ENCODE data around the gene DOCK6. TPM values are rescaled to one million over a fixed set of nuclear protein-coding genes. Genes with fewer than 3 reads are reported as not detected.

Gene DOCK6
- total RNA-seq, 1 experiment from 2014 or later: 18.3 TPM

- Histone ChIP-seq H3K27me3 (no peaks in the 10 kb centered on the region), H3K4me3 (no peak overlapping the region), H3K9me3 (replicated peaks) (no peaks in the 10 kb centered on the region), H3K4me1 (peaks cover 9% of the 10 kb centered on the region), H3K36me3 (no peaks in the 10 kb centered on the region; the same call in 1 of the 2 replicates), H3K27ac (no peak overlapping the region)
- DNase-seq: no peak
Measured at GRCh38 chr19:11204943-11205349, 57.4 kb downstream of the DOCK6 start.

- Histone ChIP-seq H3K36me3 (no peaks in the 10 kb centered on the region; the same call in 1 of the 2 replicates), H3K4me1 (peaks cover 9% of the 10 kb centered on the region), H3K4me3 (no peak overlapping the region), H3K9me3 (replicated peaks) (no peaks in the 10 kb centered on the region), H3K27ac (no peak overlapping the region), H3K27me3 (no peaks in the 10 kb centered on the region)
- no peak for DNase-seq
Measured at GRCh38 chr19:11204076-11204602, 58.2 kb downstream of the DOCK6 start.

GRCh38 chr19:11203194-11204075 is 58.9 kb downstream of the DOCK6 start:
- Histone ChIP-seq H3K9me3 (replicated peaks) (no peaks in the 10 kb centered on the region), H3K27ac (peak overlapping the region; percentile 74), H3K4me3 (no peak overlapping the region), H3K27me3 (no peaks in the 10 kb centered on the region), H3K4me1 (peaks cover 9% of the 10 kb centered on the region), H3K36me3 (no peaks in the 10 kb centered on the region; the same call in 1 of the 2 replicates)
- DNase-seq: peak; percentile 79 to 85

- Histone ChIP-seq H3K9me3 (replicated peaks) (no peaks in the 10 kb centered on the region), H3K27me3 (no peaks in the 10 kb centered on the region), H3K4me3 (no peak overlapping the region), H3K36me3 (no peaks in the 10 kb centered on the region; the same call in 1 of the 2 replicates), H3K27ac (no peak overlapping the region), H3K4me1 (peaks cover 9% of the 10 kb centered on the region)
- no peak for DNase-seq
Measured at GRCh38 chr19:11202488-11203193, 59.7 kb downstream of the DOCK6 start.

GRCh38 chr19:11201791-11202190 is 60.5 kb downstream of the DOCK6 start:
- no peak overlapping the region for H3K4me3 ChIP-seq

GRCh38 chr19:11200931-11201330 is 61.4 kb downstream of the DOCK6 start:
- no peak overlapping the region for H3K4me3 ChIP-seq
- H3K9me3 ChIP-seq (replicated peaks): no peaks in the 10 kb centered on the region
- no peaks in the 10 kb centered on the region; the same call in 1 of the 2 replicates for H3K36me3 ChIP-seq
- no peak overlapping the region for H3K27ac ChIP-seq
- peaks cover 9% of the 10 kb centered on the region for H3K4me1 ChIP-seq
- DNase-seq: no peak
- no peaks in the 10 kb centered on the region for H3K27me3 ChIP-seq

More at GRCh38 chr19:11201791-11202190, 60.5 kb downstream of the DOCK6 start:
- no peak overlapping the region for H3K27ac ChIP-seq
- H3K36me3 ChIP-seq: no peaks in the 10 kb centered on the region; the same call in 1 of the 2 replicates
- no peak for DNase-seq
- H3K4me1 ChIP-seq: peaks cover 9% of the 10 kb centered on the region
- no peaks in the 10 kb centered on the region for H3K9me3 ChIP-seq (replicated peaks)
- no peaks in the 10 kb centered on the region for H3K27me3 ChIP-seq

GRCh38 chr19:11200015-11200574 is 62.2 kb downstream of the DOCK6 start:
- Histone ChIP-seq H3K9me3 (replicated peaks) (no peaks in the 10 kb centered on the region), H3K27me3 (no peaks in the 10 kb centered on the region), H3K27ac (no peak overlapping the region), H3K4me3 (no peak overlapping the region), H3K36me3 (no peaks in the 10 kb centered on the region; the same call in 1 of the 2 replicates), H3K4me1 (peaks cover 15% of the 10 kb centered on the region)
- DNase-seq: no peak

- Histone ChIP-seq H3K4me3 (no peak overlapping the region), H3K27ac (no peak overlapping the region), H3K9me3 (replicated peaks) (no peaks in the 10 kb centered on the region), H3K36me3 (no peaks in the 10 kb centered on the region; the same call in 1 of the 2 replicates), H3K4me1 (peaks cover 19% of the 10 kb centered on the region), H3K27me3 (no peaks in the 10 kb centered on the region)
- DNase-seq: no peak
Measured at GRCh38 chr19:11199517-11199916, 62.8 kb downstream of the DOCK6 start.

- no peak for DNase-seq
- peaks cover 19% of the 10 kb centered on the region for H3K4me1 ChIP-seq
- H3K27me3 ChIP-seq: no peaks in the 10 kb centered on the region
- peaks cover 5% of the 10 kb centered on the region for H3K36me3 ChIP-seq
- no peak overlapping the region for H3K27ac ChIP-seq
- no peak overlapping the region for H3K4me3 ChIP-seq
- H3K9me3 ChIP-seq (replicated peaks): no peaks in the 10 kb centered on the region
Measured at GRCh38 chr19:11198769-11199424, 63.4 kb downstream of the DOCK6 start.

GRCh38 chr19:11198175-11198534 is 64.2 kb downstream of the DOCK6 start:
- Histone ChIP-seq H3K4me3 (peak overlapping the region; percentile 90), H3K27ac (peak overlapping the region; percentile 90; the same call in 1 of the 2 replicates), H3K27me3 (no peaks in the 10 kb centered on the region), H3K4me1 (peaks cover 14% of the 10 kb centered on the region), H3K36me3 (peaks cover 12% of the 10 kb centered on the region), H3K9me3 (replicated peaks) (no peaks in the 10 kb centered on the region)
- DNase-seq: no peak

- Histone ChIP-seq H3K27me3 (no peaks in the 10 kb centered on the region), H3K27ac (peak within 1 kb of the TSS; percentile 90), H3K4me3 (peak within 1 kb of the TSS; percentile 90), H3K4me1 (peaks cover 15% of the 10 kb centered on the region), H3K9me3 (replicated peaks) (no peaks in the 10 kb centered on the region), H3K36me3 (peaks cover 17% of the 10 kb centered on the region)
- peak; percentile 80 to 82 for DNase-seq
Measured at GRCh38 chr19:11197291-11198174, 64.8 kb downstream of the DOCK6 start, which contains the start of gene KANK2. KANK2 (minus strand) TSS chr19:11197545; CDS start chr19:11194511, 3,034 bp downstream.

GRCh38 chr19:11196406-11197287 is 65.7 kb downstream of the DOCK6 start:
- peaks cover 18% of the 10 kb centered on the region for H3K36me3 ChIP-seq
- peaks cover 22% of the 10 kb centered on the region for H3K4me1 ChIP-seq
- peak; percentile 64 to 67 for DNase-seq

More at GRCh38 chr19:11196406-11197287, 65.7 kb downstream of the DOCK6 start:
- H3K27me3 ChIP-seq: no peaks in the 10 kb centered on the region
- H3K4me3 ChIP-seq: peak overlapping the region; percentile 90
- no peaks in the 10 kb centered on the region for H3K9me3 ChIP-seq (replicated peaks)
- peak overlapping the region; percentile 90 for H3K27ac ChIP-seq

All from SJCRH30 (cell line).